ENCODE data around the gene ARRDC1.
"Not testable (repeated sequence)": the region's sequence is repeated elsewhere in the genome, so short reads cannot be mapped to it uniquely, and the experiment has no call there.

ARRDC1 gene

DNA sequence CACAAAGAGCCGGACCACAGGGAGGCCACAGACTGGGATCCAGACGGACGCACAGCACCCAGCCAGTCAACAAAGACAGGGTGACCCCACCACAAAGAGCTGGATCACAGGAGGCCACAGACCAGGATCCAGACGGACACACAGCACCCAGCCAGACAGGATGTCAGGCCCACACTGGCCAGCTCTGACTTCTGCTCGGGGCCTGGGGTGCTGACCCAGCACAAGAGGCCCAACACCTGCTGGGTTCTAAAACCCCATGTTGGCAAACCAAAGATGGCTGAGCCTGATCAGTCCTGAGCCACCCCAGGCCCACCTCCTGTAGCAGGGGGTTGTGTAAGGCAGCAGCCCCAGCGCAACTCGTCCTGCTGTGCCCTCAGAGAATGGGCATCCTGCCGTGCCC, 21.5 kb upstream of the ARRDC1 start:
- no peak for DNase-seq (ENCODE audit: low read depth in 3 of 3, low spot score in 1 of 3)

DNA sequence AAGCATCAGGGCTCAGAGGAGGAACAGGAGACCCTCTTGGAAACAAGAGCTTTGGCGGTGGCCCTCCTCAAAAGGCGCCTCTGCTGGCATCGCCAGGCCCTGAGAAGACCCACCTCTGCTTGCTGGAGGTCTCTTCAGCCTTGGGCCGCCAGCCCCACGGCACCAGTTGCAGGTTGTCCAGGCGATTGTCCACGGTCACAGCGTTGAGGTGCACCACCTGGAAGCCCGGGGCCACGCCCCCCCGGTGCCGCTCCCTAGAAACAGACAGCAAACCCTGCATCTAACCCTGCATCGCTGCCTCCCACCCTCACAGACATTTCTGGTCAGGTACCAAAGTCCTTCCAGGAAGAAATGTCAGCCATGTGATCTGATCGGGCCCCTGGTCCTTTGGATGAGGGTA, 18.6 kb upstream of the ARRDC1 start:
- DNase-seq (ENCODE audit: low read depth in 3 of 3, low spot score in 1 of 3) = no peak

DNA sequence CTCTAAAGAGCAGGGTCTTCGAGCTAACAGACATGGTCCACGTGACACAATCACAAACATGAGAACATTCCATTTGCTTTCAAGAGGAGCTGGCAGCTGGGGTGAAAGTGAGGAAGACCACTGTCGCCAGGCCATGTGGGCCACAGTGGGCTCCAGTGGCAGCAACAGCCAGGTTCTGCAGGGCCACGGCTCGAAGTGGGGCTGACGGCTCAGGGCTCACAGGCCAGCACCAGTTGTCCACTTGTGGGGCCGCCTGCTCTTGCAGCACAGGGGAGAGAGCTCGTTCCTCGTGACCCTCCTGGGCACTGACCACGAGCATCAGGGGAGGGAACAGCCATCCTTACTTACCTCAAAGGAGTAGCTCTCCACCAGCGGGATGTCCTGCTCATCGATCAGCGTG, 17.2 kb upstream of the ARRDC1 start:
- DNase-seq (ENCODE audit: low read depth in 3 of 3, low spot score in 1 of 3) = no peak

DNA sequence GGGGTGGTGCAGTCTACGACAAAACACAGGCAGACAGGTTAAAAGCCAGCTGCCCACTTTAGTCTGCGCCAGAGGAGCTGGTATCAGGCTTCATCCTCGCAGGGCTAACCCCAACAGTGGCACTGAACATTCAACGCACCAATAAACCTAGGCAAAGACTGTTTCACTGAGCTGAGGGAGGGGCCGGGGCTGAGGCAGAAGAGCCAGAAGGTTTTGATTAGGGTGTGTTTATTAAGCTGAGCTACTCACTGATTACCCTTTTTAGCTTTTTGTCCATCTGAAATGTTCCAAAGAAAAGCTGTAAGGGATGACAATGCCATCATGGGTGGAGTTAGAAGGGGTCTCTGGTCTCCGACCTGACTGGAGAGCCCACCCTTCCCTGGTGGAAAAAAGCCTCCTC, 16.6 kb upstream of the ARRDC1 start:
- DNase-seq (ENCODE audit: low read depth in 3 of 3, low spot score in 1 of 3) = no peak

DNA sequence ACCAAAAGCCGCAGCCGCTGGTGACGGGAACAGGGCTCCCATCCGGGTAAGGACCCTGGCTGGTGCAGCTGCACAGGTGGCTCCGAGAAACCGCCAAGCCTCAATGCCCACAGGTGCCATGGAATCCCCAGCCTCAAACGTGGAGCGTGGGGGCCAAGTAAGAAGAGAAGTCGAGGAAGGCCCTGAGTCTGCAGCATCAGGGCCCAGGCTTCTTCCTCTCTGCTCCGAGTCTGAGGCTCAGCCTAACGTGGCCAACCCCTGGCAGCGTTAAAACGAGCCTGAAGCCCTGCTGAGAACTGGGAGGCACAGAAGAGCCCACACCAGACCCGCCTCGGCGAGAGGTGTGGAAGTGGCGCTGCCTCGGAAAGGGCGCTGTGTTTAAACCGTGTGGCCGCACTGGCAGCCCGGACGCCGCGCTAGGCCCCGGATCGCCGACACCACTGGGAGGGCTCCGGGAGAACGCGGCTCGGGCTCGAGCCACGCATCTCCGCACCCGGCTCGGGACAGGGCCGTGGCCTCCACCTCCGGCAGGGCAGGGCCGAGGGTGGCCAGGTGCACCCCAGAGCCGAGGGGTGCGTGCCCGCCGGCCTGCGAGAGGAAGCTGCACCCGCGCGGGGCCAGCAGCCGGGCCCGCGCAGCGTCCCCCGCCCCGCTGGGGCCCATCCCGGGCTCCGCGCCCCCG, 15.9 kb upstream of the ARRDC1 start:
- no peak for DNase-seq (ENCODE audit: low read depth in 3 of 3, low spot score in 1 of 3)

DNA sequence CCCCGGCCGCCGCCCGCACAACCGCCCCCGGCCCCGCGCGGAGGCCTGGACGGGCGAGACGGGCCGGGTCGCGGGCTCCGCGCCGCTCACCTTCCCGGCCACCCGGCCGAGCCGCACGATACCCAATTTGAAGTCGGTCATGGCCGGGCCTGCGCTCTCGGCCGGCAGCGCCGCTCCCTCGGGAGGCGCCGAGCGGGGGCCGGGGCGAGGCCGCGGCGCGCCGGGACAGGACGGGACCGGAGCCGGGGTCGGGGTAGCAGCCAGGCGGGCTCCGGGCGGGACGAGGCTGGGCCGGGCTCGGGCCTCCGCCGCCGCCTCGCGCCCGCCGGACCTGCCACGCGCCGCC, 15.4 kb upstream of the ARRDC1 start:
- no peak for DNase-seq (ENCODE audit: low read depth in 3 of 3, low spot score in 1 of 3)

DNA sequence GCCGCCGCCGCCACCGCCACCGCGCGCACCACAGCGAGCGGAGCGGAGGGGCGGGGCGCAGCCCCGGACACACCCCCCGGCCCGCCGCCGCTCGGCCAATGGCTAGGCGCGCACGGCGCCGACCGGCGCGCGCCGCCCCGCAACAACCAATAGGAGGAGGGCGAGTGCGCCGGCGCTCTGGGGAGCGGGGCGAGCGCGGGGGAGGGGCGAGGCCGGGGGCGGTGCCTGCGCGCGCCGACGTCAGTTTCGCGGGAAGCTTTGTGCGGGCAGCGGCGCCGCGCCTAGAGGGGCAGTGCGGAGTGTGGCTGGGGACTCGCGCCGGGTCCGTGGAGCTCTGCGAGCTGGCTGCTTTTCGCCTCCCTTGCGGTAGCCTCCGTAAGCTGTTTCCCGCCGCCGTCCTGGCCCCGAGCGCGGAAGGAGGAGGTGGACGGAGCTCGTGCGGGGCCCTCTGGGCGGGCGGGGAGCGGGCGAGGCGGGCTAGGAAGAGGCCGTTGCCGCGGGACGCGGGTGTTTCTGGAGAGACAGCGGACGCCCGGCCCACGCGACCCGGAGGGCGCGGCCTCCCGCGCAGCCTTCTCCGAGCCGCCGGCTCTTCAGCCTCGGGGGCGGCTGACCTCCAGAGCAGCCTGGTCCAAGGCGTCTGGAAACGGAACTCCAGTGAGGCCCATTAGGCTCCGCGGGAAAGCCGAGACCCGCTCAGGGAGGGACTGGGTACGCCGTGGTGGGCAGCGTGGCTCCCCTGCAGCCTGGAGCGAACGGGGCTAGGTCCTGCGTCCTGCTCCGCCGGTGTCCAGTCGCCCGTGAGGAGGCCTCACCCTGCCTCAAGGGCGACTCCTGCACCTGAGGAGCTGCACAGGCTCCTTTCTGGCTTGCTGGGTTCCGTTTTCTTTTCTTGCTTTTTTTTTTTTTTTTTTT, 14.8 kb upstream of the ARRDC1 start, which contains the start of gene ZMYND19:
Gene ZMYND19 (minus strand): TSS at position 44 of the 915 bp plus-strand sequence. CDS start 249 bp downstream, outside the sequence.
- DNase-seq (ENCODE audit: low read depth in 3 of 3, low spot score in 1 of 3) = peak; percentile 69 to 94 (median 88)

DNA sequence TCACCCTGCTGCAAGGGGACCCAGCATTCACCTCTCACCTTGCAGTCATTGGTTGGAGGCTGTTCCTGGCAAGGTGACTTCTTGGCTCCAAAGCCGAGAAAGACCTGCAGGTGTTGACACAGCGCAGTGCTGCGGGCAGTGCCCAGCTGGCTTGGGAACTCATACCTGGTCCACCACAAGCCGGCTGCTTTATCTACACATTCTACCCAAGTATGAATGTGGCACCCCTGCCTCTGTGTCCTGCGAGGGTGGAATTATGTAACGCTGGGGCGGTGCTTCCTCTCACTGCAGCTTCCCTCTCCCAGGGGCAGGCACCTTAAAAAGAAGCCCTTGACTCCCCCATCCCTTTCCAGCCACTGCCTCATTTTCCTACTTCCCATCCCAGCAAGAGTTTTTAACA, 12.7 kb upstream of the ARRDC1 start:
- DNase-seq (ENCODE audit: low read depth in 3 of 3, low spot score in 1 of 3) = no peak

DNA sequence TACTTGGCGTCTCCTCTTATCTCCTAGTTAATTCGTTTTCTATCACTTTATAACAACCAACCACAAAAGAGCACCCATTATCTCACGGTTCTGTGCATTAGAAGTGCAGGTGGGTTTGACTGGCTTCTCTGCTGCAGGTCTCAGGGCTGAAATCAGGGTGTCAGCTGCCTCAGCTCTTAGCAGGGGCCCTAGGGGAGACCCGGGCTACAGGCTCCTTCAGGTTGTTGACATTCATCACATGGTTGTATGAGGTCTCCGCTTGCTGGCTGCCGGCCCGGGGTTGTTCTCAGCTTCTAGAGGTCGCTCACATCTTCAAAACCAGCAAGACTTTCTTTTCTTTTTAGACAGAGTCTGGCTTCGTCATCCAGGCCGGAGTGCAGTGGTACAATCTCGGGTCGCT, 12.3 kb upstream of the ARRDC1 start:
- no peak for DNase-seq (ENCODE audit: low read depth in 3 of 3, low spot score in 1 of 3)

DNA sequence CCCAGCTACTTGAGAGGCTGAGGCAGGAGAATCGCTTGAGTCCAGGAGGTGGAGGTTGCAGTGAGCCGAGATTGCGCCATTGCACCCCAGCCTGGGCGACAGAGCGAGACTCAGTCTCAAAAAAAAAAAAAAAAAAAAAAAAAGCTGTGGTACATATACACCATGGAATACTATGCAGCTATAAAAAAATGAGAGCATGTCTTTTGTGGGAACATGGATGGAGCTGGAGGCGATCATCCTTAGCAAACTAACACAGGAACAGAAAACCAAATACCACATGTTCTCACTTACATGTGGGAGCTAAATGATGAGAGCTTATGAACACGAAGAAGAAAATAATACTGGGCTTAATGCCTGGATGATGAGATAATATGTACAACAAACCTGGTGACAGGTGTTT, 8.9 kb upstream of the ARRDC1 start:
- not testable (repeated sequence) for DNase-seq (ENCODE audit: low read depth in 3 of 3, low spot score in 1 of 3)

DNA sequence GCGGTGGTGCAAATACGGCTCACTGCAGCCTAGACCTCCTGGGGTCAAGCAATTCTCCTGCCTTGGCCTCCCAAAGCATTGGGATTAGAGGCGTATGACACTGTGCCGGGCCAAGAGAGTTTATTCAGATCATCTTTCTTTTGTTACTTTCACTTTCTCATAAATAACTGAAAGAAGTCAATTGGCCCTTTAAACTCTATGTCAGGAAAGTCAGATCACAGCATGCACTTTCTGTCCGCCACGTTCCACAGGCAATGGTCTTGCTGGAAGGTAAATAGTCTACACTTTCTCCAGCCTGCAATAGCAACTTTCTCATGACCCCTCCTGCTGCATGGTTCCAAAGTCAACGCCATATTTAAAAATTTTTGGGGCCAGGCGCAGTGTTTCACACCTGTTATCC, 6.5 kb upstream of the ARRDC1 start:
- no peak for DNase-seq (ENCODE audit: low read depth in 3 of 3, low spot score in 1 of 3)

DNA sequence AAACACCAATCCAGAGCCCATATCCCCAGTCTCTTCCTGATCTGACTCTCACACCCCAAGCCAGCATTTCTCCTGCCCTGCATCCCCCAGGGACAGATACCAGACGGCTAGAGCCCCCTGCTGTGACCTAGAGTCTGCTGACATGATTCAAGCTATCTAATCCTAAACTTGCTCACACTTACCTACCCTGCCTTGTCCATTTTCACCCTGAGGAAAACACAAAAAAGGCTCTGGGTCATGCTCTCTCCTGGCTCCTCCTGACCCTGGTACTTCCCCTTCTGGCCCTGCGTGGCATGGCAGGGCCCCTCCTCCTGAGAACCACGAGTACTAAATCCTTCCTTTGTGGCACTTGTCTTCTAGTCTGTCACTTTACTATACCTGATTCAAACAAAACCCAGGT, 2.8 kb upstream of the ARRDC1 start:
- no peak for DNase-seq (ENCODE audit: low read depth in 3 of 3, low spot score in 1 of 3)

DNA sequence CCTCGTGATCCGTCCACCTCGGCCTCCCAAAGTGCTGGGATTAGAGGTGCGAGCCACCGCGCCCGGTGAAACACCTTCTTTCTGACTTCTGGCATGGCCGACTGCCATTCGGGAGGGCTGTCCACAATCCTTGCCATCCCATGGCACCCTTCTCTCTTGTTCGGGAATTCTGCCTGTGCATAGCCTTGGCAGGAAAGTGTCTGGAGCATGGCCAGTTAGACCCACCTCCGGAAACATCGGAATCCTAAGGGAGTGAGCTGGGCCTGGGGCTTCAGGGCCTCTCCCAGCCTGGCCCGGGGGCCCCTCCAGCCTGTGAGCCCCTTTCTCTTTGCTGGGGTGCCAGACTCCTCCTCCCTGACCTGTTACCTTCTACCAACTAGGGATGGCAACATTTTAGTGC, 1.6 kb upstream of the ARRDC1 start:
- no peak for DNase-seq (ENCODE audit: low read depth in 3 of 3, low spot score in 1 of 3)

DNA sequence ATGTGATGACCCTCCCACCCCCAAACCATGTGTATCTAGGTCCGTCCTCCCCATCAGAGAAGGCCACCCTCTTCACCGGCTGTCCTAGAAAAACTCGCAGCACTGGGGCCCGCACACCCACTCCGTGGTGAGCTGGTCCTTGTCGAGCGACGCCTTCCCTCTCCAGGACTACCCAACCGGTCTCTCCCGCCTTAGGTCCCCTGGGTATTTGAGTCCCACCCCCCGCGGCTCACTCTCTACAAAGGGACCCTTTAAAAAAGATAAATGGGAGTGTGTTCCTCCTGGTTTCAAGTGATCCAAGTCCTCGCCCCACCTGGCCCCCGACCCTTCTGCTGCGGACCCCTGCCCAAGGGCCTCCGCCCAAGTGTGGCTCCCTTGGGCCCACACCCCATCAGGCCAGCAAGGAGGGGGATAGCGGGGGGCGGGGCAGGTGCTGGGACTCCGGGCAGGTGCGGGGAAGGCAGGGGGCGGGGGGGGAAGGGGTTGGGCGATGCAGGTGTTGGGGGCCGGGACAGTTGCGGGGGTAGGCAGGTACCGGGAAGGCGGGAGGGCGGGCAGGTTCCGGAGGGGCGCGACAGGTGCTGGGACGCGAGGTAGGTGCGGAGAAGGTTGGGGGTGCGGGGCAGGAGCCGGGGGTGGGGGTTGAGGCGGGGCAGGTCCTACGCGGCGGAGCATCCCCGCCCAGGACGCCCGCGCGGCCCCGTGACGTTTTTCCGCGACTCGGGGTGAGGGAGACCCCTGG, 970 bp upstream of the ARRDC1 start:
- DNase-seq (ENCODE audit: low read depth in 3 of 3, low spot score in 1 of 3) = no peak

DNA sequence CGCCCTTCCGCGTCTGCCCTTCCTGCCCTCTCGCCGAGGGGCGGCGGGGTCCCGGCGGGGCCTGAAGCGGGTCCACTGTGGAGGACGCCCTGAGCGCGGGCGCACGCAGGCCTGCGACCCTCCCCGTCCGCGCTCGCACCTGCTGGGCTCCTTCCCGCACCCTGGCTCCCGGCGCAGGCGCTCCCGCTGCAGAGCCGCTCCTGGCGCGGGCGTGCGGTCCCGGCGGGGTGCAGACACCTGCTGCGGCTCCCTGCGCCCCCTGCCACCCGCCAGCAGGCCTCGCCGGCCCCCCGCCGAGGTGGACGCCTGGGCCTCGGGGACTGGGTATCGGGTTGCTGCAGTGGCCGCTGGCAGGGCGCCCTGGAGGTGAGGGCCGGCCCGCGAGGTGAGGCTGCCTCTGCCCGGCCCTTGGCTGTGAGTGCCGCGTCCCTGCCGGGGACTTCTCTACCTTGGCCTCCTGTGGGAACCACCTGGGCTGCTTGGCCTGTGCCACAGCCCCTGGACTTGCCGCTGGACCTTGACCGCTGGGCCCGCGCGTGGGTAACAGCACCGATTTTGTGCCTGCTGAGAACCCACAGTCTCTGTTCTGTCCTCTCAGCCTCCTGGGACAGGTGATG, 627 bp downstream of the ARRDC1 start:
- no peak for DNase-seq (ENCODE audit: low read depth in 3 of 3, low spot score in 1 of 3)

DNA sequence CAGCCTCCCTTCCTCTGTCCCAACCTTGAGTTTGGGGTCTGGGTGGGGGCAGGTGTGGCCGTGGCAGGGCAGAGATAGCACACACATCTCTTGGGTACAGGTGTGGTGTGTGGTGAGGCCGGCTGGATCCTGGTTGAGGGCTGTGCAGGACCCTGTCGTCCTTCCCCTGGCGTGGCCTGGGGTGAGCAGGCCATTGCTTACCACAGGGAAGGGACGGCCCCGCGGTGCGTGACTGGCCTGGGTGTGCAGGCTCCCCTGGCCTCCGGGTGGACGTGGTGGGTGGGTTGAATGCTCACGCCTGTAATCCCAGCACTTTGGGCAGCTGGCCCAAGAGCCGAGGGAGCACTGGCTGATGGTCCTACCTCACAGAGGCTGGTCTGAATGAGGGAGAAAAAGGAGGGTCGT, 1.2 kb downstream of the ARRDC1 start:
- DNase-seq (ENCODE audit: low read depth in 3 of 3, low spot score in 1 of 3) = no peak

DNA sequence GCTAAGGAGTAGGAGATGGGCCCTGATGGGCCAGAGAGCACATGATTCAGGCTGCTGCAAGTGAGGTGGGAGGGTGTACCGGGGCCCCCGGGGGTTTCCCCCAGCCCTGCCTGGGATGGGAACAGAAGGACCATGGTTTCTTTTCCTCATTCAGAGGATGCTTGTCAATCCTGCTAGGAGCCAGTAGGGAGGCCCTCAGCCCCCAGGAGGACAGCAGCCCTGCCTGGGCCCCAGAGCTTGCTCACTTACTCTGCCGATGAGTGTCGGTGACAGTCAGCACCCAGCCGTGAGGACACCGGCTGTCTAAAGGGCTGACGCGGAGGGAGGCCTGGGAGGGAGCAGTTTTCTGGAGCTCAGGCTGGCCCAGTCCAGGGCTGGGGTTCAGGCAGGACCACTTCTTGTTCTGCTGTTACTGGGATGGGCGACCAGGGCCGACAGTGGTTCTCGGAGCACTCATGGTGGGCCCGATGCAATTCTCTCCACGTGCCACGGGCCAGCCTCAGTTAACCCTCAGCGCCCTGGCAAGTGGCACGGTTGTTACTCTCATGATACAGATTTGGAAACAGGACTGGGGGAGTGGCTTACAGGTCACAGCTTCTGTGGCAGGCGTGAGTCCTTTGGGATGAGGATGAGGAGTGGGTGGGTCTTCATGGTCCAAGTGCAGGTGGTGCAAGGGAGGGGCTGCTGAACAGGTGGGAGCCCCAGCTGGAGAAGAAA, 1.8 kb downstream of the ARRDC1 start:
- no peak for DNase-seq (ENCODE audit: low read depth in 3 of 3, low spot score in 1 of 3)

DNA sequence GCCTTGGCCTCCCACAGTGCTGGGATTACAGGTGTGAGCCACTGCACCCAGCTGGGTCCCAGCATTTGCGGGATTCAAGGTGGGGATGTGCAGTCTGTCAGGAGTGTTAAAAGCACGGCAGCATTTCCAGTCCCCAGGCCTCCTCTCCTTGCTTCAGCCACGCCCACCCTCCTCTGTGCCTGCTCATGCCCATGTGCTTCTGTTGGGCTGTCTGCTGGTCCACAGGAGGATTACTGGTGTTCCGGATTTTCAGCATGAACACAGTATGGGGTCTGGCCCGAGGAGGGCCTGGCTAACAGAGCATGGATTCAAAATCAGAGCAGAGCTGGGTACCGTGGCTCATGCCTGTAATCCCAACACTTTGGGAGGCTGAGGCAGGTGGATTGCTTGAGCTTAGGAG, 5.5 kb downstream of the ARRDC1 start:
- DNase-seq (ENCODE audit: low read depth in 3 of 3, low spot score in 1 of 3) = no peak

DNA sequence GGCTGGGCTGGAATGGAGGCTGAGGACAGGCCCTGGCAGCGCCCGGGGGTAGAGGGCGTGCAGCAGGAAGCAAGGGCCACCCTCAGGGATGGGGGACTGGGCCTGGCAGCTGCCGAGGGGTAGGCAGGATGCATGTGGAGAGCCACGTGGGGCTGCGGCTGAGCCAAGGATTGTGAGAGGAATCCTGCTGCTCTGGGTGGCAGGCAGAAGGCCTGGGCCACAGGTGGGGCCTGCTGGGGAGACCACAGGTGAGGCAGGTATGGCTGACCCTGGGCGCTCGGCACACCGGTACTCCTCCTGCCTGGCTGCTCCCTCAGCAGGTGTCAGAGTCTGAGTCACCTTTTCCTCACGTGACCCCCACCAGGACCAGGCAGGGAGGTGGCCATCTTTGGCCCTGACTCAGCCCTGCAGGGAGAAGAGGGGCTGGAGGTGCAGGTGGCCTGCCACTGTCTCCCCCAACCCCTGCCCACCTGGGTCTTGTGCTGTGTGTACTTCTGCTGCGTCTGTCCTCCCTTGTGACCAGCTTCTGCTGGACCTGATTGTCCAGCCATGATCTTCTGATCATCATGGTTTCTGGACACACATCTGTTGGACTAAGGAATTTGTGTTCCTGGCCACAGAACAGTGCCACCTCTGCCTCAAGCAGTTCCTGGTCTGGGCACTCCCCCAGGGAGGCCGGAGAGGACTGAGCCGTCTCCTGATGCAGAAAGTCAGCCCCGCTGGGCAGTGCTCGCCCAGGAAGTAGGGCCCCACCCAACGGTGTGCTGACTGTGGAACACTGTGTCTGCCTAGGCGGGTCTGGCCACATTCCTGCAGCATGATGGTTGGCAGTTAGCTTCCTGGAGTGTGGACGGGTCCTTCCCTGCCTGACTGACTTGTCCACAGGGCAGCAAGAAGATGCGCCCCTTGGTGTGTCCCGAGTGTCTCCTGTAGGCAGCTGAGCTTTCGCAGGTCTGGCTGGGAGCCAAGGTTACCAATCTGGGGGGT, 6.4 kb downstream of the ARRDC1 start:
- no peak for DNase-seq (ENCODE audit: low read depth in 3 of 3, low spot score in 1 of 3)

DNA sequence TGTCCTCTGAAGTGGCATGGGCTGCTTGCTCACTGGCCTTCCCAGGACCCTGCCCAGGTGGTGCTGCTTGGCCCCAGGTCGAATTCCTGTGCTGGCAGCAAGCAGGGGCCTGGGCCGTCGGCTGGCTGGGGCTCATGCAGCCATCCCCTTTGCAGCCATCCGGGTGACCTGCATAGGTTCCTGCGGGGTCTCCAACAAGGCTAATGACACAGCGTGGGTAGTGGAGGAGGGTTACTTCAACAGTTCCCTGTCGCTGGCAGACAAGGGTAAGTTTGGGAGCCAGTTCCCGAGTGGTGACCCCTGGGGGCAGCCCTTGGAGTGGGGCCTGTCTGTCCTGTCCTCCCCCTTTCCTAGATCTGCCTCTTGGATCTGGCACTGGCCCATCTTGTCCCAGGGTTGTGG, 7.3 kb downstream of the ARRDC1 start:
- DNase-seq (ENCODE audit: low read depth in 3 of 3, low spot score in 1 of 3) = no peak

All from stimulated activated CD4-positive, alpha-beta T cell treated with anti-CD3 and anti-CD28 coated beads, TNF-alpha, amount 100 ng/mL, for 1 hour (primary cell).